DMS53 treated with DMSO at 0.1 percent for 48 hours (cell line): ENCODE data around the gene MUSTN1.
A peak's percentile ranks its signal among the peaks of the same experiment; 100 is the strongest.

ENCODE experiments used
- DNase-seq: peaks from one replicate; lab custom pipeline; 2025; ENCODE audit not compliant: unreplicated experiment; lab: John Stamatoyannopoulos, UW

MUSTN1 gene

GRCh38 chr3:52836471-52836845, 1.6 kb upstream of the MUSTN1 start:
- DNase-seq = no peak

GRCh38 chr3:52835766-52836470, 1.1 kb upstream of the MUSTN1 start:
- no peak for DNase-seq

DNA sequence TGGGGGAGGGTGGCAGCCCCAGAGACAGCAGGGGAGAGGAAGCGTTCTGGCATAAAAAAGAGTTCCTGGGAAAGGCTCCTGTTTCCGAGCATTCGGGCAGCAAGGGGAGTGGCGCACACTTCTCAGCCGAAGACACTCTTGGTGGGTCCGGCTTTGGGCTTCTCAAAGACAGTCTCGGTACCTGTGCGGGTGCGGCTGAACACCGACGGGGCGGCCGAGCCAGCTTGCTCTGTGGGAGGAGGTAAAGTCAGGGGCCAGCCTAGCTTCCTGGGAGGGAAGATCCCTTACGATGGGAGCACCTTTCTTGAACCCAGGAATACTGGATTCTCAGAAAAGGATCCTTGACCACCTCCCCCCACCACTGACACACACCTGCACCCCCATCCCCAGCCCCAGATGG, 1.6 kb downstream of the MUSTN1 start:
- DNase-seq = no peak

DNA sequence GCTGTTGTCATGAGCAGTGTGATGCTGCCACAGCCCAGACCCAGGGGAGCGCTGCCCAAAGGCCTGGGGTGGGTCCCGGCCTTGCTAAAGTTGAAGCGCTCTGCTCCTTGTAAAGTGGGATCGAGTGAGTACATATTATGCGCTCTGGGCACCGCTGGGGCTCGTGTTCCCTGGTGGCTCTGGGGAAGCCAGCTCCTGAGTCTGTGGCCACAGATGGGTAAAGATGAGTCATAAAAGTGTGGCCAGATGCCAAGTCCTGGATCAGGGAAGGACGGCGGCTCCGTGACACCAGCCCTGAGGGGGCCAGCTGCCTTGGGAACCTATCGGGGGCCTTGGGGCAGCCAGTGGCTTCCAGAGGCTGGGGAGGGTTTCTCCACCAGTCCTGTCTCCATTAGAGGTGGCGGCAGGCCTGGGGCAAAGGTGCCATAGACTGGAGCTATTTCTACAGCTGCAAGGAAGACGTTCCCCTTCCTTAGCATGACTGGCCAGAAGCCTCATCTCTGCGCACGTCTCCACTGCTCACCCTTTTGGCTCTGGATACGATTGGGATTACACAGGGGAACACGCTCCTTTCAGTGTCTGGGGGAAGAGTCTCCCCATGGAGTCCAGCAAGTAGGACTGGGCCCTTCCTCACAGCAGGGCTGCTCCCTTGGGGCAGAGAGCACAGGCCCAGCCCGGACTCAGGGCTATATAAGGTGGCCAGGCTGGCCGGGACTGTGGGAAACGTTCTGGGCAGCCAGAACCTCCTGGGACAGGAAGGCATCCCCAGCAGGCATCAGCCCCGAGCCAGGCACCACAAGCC, 3.1 kb downstream of the MUSTN1 start:
- DNase-seq = peak; percentile 13

DNA sequence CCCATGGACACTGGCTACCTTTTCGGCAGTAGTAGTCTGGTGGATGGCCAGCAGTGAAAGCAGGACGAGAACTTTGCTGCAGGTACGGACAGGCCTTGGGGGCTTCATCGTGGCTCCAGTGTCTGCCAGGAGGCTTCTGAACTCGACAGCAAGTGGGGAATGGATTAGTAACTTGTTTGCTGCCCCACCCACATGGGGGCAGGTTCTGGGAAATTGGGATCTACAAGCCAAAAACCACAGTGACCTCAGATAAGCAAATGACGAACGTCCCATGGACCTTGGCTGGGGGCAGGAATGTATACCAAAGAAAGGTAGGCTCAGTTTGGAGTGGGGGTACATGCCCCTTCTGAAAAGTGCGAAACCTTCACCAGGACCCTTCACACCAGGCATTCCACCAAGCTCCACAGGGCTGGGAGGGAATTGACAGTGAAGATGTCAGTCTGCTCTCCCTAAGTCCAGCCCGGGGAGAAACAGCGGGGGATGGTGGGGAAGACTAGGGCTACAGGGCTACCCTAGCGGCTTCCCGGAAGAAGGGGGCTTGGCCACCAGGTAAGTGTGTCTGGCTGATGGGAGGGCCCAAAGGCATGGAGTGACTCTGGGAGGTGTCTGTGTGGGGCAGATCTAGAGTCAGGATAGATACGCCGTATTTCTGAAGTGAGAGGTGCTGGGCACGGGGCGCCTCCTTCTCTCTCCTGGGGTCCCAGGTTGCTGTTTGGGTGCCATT, 4.1 kb downstream of the MUSTN1 start, which contains the start of gene ITIH4:
ITIH4 (minus strand) TSS at position 138 of the 724 bp plus-strand sequence; CDS start at position 108, 30 bp downstream.
- no peak for DNase-seq

DNA sequence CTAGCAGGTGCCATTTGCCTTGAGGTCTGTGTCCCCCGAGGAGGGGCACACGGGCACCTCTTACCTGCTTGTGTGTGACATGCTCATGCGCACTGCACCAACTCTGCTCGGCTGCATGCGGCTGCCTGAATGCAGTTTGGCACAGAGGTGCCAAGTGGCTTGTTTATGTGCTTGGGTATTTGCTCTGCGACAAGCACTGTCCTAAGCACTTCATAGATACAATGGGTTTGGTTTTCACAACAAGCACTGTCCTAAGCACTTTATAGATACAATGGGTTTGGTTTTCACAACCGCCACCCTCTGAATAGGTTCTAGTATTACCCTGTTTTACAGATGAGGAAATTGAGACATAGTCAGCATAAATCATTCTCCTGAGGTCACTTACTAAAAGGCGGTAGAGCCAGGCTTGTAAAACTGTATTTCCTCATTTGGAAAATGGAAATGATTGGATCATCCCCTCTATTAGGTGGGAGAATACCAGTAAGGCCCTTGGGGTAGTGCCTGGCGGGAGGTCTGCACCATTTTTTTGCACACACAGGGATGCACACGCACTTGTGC, 4.8 kb downstream of the MUSTN1 start:
- no peak for DNase-seq

DNA sequence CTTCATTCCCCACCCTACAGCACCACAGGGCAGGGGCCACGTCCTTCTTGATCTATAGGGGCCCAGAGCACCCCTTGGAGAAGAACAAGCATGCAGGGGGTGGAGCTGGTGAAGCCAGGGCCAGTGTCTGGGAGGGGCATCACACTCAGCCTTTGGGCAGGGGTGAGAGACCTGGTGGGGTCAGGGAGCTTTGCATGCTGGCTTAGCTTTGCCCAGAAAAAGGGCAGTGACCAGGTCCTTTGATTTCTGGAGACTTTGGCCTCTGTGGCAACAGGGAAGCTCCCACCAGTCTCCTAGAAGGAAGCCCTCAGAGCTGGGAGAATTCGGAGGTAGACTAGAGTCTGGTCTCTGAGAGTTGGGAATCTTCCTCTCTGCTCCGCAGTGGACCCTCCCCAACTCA, 5.3 kb downstream of the MUSTN1 start:
- DNase-seq = no peak

GRCh38 chr3:52827866-52828376, 6.9 kb downstream of the MUSTN1 start:
- no peak for DNase-seq

- no peak for DNase-seq
These were observed 7.4 kb downstream of the MUSTN1 start for GRCh38 chr3:52827441-52827840.

DNA sequence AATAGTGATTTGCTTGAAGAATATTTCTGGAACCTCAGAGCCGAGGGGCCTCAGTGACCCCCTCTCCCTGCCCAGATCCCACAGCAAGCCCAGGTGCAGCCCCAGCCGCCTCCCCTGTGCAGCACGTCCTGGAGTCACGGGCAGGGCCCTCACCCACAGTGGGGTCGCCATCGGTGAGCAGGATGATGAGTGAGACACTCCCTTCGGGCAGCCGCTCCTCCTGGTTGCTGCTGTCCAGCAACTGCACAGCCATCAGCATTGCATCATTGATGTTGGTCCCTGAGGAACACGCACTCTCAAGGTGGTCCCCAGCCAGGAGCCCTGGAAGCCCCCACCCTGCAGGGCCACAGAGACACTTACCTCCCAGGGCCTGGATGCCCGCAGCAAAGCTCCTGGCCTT, 10.8 kb downstream of the MUSTN1 start:
- DNase-seq = no peak

- no peak for DNase-seq
These were observed 12.5 kb downstream of the MUSTN1 start for GRCh38 chr3:52822363-52822762.

DNA sequence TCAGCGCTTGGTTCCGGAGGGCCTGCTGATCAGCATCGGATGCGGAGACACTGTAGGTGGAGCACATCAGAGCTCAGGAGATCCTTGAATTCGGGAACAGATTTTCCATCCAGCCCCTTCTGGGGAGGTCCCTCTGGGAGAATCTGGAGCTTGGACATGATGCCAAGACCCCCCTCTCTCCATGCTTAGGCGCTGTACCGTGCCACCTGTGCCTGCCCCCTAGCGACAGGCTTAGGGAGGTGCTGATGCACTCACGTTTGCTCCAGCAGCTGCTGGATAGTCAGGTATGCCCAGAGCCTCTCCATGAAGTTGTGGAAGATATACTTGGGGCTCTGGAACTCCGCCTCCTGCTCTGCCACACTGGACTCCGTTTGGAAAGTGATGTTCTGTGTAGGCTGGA, 14.1 kb downstream of the MUSTN1 start:
- no peak for DNase-seq

DNA sequence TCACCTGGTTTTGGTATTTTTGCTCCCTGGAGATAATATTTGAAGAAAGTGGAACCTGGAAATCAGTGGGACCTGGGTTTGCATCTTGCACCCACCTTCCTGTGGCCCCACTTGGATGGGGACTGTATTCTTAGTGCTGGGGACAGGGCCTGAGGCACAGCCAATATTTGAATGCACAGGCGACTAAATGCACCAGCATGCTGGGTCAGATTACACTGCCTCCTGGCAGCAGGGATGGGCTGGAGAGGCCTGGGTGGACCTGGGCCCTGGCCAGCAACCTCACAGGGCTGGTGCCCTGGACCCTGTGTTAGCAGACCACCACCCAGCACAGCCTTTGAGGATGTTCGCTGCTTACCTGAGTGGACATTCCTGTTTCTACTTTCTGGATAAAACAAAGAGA, 14.9 kb downstream of the MUSTN1 start:
- DNase-seq = no peak

- no peak for DNase-seq
These were observed 17.0 kb downstream of the MUSTN1 start for GRCh38 chr3:52817860-52818259.

GRCh38 chr3:52817221-52817620, 17.6 kb downstream of the MUSTN1 start:
- no peak for DNase-seq

DNA sequence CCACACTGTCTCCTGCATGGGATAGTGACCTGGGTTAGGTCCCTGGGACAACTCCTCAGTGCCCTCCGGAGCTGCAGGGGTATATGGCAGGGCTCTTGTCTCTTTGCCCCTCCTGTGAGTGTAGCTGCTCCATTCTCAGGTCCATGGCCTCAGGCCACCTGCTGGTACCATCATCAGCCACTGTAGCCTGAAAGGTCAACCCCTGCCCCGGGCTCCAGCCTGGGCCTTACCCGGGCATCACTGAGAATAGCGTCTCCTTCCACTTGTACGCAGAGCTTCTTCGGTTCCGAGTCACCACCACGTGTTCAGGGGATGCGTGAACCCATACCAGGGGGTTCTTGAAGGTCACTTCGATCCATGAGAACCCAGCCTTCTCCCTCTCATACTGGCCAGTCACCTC, 18.2 kb downstream of the MUSTN1 start:
- no peak for DNase-seq

DNA sequence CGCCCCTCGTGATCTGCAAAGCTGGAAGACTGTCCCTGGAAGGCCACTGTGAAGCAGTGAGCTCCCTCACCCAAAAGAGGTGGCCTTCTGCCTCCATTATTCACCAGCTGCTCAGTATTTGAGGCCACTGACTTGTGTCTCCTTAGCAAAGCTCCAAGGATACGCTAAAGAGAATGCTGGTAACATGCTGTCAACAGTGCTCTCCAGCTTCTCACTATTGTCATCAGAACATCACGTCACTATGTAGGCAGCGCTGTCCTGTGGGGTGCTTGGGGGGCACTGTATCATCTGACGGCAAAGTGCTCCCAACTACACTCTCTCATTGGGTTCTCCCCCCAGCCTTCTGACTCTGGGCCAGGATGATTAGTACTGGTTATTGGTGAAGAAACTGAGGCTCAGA, 18.6 kb downstream of the MUSTN1 start:
- DNase-seq = no peak

GRCh38 chr3:52813810-52814209, 21.0 kb downstream of the MUSTN1 start:
- no peak for DNase-seq

GRCh38 chr3:52811452-52812011, 23.3 kb downstream of the MUSTN1 start:
- no peak for DNase-seq

GRCh38 chr3:52810923-52811322, 23.9 kb downstream of the MUSTN1 start:
- DNase-seq = no peak
